Measurements from ENCODE around the gene NR3C2.

NR3C2 gene

GRCh38 chr4:148312956-148313490, 129.2 kb downstream of the NR3C2 start:
- DNase-seq (ENCODE audit: low spot score) = no peak

GRCh38 chr4:148311526-148311925, 130.7 kb downstream of the NR3C2 start:
- DNase-seq (ENCODE audit: low spot score) = no peak

GRCh38 chr4:148310756-148311155, 131.5 kb downstream of the NR3C2 start:
- no peak for DNase-seq (ENCODE audit: low spot score)

- no peak for DNase-seq (ENCODE audit: low spot score)
Measured at GRCh38 chr4:148305751-148306150, 136.5 kb downstream of the NR3C2 start.

GRCh38 chr4:148302416-148302815, 139.8 kb downstream of the NR3C2 start:
- no peak for DNase-seq (ENCODE audit: low spot score)

- no peak for DNase-seq (ENCODE audit: low spot score)
Measured at GRCh38 chr4:148300877-148301276, 141.3 kb downstream of the NR3C2 start.

- no peak for DNase-seq (ENCODE audit: low spot score)
Measured at GRCh38 chr4:148299337-148299736, 142.9 kb downstream of the NR3C2 start.

GRCh38 chr4:148296498-148296897, 145.7 kb downstream of the NR3C2 start:
- DNase-seq (ENCODE audit: low spot score) = no peak

- no peak for DNase-seq (ENCODE audit: low spot score)
Measured at GRCh38 chr4:148295642-148296041, 146.6 kb downstream of the NR3C2 start.

GRCh38 chr4:148293571-148293970, 148.6 kb downstream of the NR3C2 start:
- DNase-seq (ENCODE audit: low spot score) = no peak

GRCh38 chr4:148292686-148293085, 149.5 kb downstream of the NR3C2 start:
- DNase-seq (ENCODE audit: low spot score) = no peak

GRCh38 chr4:148289740-148290139, 152.5 kb downstream of the NR3C2 start:
- DNase-seq (ENCODE audit: low spot score) = no peak

GRCh38 chr4:148288448-148288847, 153.8 kb downstream of the NR3C2 start:
- no peak for DNase-seq (ENCODE audit: low spot score)

GRCh38 chr4:148287111-148287510, 155.1 kb downstream of the NR3C2 start:
- DNase-seq (ENCODE audit: low spot score) = no peak

GRCh38 chr4:148286012-148286411, 156.2 kb downstream of the NR3C2 start:
- no peak for DNase-seq (ENCODE audit: low spot score)

GRCh38 chr4:148283665-148284064, 158.5 kb downstream of the NR3C2 start:
- no peak for DNase-seq (ENCODE audit: low spot score)

GRCh38 chr4:148278310-148278709, 163.9 kb downstream of the NR3C2 start:
- no peak for DNase-seq (ENCODE audit: low spot score)

GRCh38 chr4:148275266-148275665, 166.9 kb downstream of the NR3C2 start:
- no peak for DNase-seq (ENCODE audit: low spot score)

GRCh38 chr4:148273501-148273986, 168.7 kb downstream of the NR3C2 start:
- DNase-seq (ENCODE audit: low spot score) = no peak

GRCh38 chr4:148271166-148271565, 171.0 kb downstream of the NR3C2 start:
- DNase-seq (ENCODE audit: low spot score) = no peak

GRCh38 chr4:148270630-148271029, 171.6 kb downstream of the NR3C2 start:
- DNase-seq (ENCODE audit: low spot score) = no peak

GRCh38 chr4:148268835-148269234, 173.4 kb downstream of the NR3C2 start:
- no peak for DNase-seq (ENCODE audit: low spot score)

GRCh38 chr4:148266921-148267320, 175.3 kb downstream of the NR3C2 start:
- DNase-seq (ENCODE audit: low spot score) = no peak

- DNase-seq (ENCODE audit: low spot score) = no peak
Measured at GRCh38 chr4:148266240-148266639, 176.0 kb downstream of the NR3C2 start.

- DNase-seq (ENCODE audit: low spot score) = no peak
Measured at GRCh38 chr4:148265627-148266026, 176.6 kb downstream of the NR3C2 start.

All from LoVo (cell line).